ENCODE measurements around the gene NIBAN1. TPM values are rescaled to one million over a fixed set of nuclear protein-coding genes. Genes with fewer than 3 reads are reported as not detected.

Gene NIBAN1, protein sequence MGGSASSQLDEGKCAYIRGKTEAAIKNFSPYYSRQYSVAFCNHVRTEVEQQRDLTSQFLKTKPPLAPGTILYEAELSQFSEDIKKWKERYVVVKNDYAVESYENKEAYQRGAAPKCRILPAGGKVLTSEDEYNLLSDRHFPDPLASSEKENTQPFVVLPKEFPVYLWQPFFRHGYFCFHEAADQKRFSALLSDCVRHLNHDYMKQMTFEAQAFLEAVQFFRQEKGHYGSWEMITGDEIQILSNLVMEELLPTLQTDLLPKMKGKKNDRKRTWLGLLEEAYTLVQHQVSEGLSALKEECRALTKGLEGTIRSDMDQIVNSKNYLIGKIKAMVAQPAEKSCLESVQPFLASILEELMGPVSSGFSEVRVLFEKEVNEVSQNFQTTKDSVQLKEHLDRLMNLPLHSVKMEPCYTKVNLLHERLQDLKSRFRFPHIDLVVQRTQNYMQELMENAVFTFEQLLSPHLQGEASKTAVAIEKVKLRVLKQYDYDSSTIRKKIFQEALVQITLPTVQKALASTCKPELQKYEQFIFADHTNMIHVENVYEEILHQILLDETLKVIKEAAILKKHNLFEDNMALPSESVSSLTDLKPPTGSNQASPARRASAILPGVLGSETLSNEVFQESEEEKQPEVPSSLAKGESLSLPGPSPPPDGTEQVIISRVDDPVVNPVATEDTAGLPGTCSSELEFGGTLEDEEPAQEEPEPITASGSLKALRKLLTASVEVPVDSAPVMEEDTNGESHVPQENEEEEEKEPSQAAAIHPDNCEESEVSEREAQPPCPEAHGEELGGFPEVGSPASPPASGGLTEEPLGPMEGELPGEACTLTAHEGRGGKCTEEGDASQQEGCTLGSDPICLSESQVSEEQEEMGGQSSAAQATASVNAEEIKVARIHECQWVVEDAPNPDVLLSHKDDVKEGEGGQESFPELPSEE
- 100 to 1,000 TPM; 198 to 371 TPM for total RNA-seq

- peaks cover 0 to 40% of the 10 kb centered on the region in 2 donors for H3K4me1 ChIP-seq
- no peaks in the 10 kb centered on the region for H3K36me3 ChIP-seq
- TF ChIP-seq CTCF (IDR thresholded peaks at IDR 0.05): peak in 1 of 2 donors; percentile 5
- DNase-seq (ENCODE audit: low spot score): peak; percentile 79
- no peaks in the 10 kb centered on the region for H3K27me3 ChIP-seq
- no peaks in the 10 kb centered on the region for H3K9me3 ChIP-seq
- peak within 1 kb of the TSS; percentile 75 to 86 for H3K4me3 ChIP-seq
- peak within 1 kb of the TSS; percentile 94 to 95 for H3K27ac ChIP-seq
Observed at GRCh38 chr1:184974056-184974836, at the start of gene NIBAN1. Gene NIBAN1 (minus strand): TSS chr1:184974508. CDS start chr1:184974356, 152 bp downstream.

DNA sequence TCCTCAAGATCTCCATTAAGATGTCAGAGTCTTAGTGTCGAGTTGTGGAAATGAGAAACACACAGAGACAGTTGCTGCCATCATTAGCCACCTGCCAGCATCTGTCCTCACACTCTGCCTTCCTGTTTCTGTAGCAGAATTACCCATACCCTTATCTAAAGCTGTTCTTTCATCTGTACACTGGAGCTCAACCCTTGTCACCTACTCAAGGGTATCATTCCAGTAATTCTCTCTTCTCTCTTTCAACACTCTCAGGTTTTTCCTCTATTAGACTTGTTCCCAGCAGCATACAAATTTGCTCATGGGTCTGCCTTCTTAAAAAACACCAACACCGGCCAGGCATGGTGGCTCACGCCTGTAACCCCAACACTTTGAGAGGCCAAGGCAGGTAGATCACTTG lies 43.7 kb upstream of the NIBAN1 start:
- no peak for DNase-seq (ENCODE audit: low spot score)
- Histone ChIP-seq H3K9me3 (no peaks in the 10 kb centered on the region), H3K27ac (no peak overlapping the region), H3K4me1 (no peaks in the 10 kb centered on the region), H3K36me3 (no peaks in the 10 kb centered on the region), H3K4me3 (no peak overlapping the region), H3K27me3 (no peaks in the 10 kb centered on the region)
- no peak for TF ChIP-seq CTCF (IDR thresholded peaks at IDR 0.05)

DNA sequence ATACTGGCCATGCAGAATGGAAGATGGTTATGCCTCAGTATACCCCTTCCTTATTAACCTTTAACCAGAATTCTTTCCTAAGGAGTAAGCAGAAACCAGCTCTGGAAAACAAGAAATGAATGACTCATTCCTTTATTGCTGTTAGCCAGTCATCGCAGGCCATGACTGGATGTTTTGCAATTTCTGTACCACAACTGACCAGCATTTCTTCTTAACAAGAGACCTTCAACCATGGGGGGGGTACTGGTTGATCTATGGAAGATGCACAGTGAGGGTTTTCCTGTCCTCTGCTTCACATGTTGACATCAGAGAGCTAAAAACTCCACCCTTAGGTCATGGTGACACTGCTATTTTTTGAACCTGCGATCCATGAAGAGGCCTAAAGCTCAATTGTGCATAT lies 43.0 kb upstream of the NIBAN1 start:
- Histone ChIP-seq H3K36me3 (no peaks in the 10 kb centered on the region), H3K4me1 (no peaks in the 10 kb centered on the region), H3K27ac (no peak overlapping the region), H3K9me3 (no peaks in the 10 kb centered on the region), H3K4me3 (no peak overlapping the region), H3K27me3 (no peaks in the 10 kb centered on the region)
- DNase-seq (ENCODE audit: low spot score): no peak
- TF ChIP-seq CTCF (IDR thresholded peaks at IDR 0.05): no peak

DNA sequence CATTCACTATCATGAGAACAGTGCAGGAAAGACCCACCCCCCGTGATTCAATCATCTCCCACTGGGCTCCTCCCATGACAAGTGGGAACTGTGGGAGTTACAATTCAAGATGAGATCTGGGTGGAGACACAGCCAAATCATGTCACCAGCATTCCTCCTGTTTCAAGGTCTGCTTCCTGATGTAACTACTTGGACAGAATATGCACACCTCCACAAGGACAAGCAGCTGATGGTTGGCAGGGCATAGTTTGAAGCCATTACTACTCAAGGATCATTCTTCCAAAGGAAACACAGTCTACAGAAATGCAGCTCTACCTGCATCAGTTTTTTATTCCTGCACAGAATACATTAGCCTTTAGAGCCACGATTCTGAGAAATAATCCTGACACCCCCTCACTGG lies 42.6 kb upstream of the NIBAN1 start:
- no peak for TF ChIP-seq CTCF (IDR thresholded peaks at IDR 0.05)
- no peaks in the 10 kb centered on the region for H3K27me3 ChIP-seq
- H3K9me3 ChIP-seq: no peaks in the 10 kb centered on the region
- DNase-seq (ENCODE audit: low spot score): no peak
- no peaks in the 10 kb centered on the region for H3K4me1 ChIP-seq
- no peak overlapping the region for H3K4me3 ChIP-seq
- H3K27ac ChIP-seq: no peak overlapping the region
- no peaks in the 10 kb centered on the region for H3K36me3 ChIP-seq

DNA sequence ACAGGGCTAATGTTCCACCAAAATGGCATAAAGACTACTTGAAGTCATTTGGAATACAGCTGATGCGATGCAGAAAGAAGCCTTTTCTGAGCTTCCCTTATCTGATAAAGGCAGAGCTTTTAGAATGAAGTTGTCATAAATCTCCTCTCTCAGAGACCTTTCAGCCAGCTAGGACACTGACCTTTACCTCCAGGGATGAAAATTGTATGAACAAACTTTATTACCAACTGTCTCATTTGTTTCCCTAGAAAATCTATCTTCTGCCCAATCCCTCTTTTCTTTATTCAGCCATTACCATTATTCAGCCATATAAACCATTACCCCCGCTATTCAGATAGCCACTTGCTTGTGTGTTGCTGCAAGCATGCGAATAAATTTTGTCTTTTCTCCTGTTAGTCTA lies 41.3 kb upstream of the NIBAN1 start:
- H3K4me1 ChIP-seq: no peaks in the 10 kb centered on the region
- TF ChIP-seq CTCF (IDR thresholded peaks at IDR 0.05): no peak
- H3K36me3 ChIP-seq: no peaks in the 10 kb centered on the region
- H3K4me3 ChIP-seq: no peak overlapping the region
- no peaks in the 10 kb centered on the region for H3K9me3 ChIP-seq
- no peaks in the 10 kb centered on the region for H3K27me3 ChIP-seq
- DNase-seq (ENCODE audit: low spot score): no peak
- no peak overlapping the region for H3K27ac ChIP-seq

Measured in right atrium auricular region (tissue), 2 donors.